ENCODE results near the gene MELTF.

GRCh38 chr3:196995646-196996355 lies 33.8 kb downstream of the MELTF start:
- no peak for TF ChIP-seq LEF1 (IDR thresholded peaks at IDR 0.05; ENCODE audit: borderline replicate concordance)
- TF ChIP-seq ARNT (IDR thresholded peaks at IDR 0.05) = no peak
- TF ChIP-seq L3MBTL2 (conservative IDR thresholded peaks at IDR 0.05) = no peak
- TF ChIP-seq SP1 (IDR thresholded peaks at IDR 0.05) = no peak
- TF ChIP-seq FOXA1 (IDR thresholded peaks at IDR 0.05) = no peak
- TF ChIP-seq PKNOX1 (IDR thresholded peaks at IDR 0.05) = no peak
- TF ChIP-seq BHLHE40 (IDR thresholded peaks at IDR 0.05; ENCODE audit: borderline replicate concordance) = no peak
